GM12878 (cell line): ENCODE measurements around the gene ZXDC. TPM values are rescaled to one million over a fixed set of nuclear protein-coding genes. Genes with fewer than 3 reads are reported as not detected.

Experiments
- ATAC-seq: fragments of 200-7000 bp; cut with Tn5 transposase; 3 replicates; pipeline ENCODE4 v1.9.1; 2020; ENCODE audit warnings: mild to moderate bottlenecking, moderate library complexity
- BruUV-seq: library from RNA; stranded (reverse); fragments of 400-500 nt; replicated peaks from 2 replicates; lab custom pipeline; 2021; lab: Mats Ljungman, UMichigan
- CTCF ChIA-PET: fragments of 300-600 bp; sonication (Branson Sonifier 250); formaldehyde crosslinking; extraction: SDS; loops from one replicate; lab custom pipeline; 2021; ENCODE audit warnings: inconsistent platforms; lab: Yijun Ruan, JAX
- POLR2A ChIA-PET: fragments of 350-600 bp; formaldehyde crosslinking; extraction: SDS; loops from one replicate; lab custom pipeline; 2021; ENCODE audit warnings: inconsistent platforms; lab: Charles Lee
- RAD21 ChIA-PET: fragments of 300-600 bp; sonication (Branson Sonifier 250); formaldehyde crosslinking; loops from one replicate; lab custom pipeline; 2023; ENCODE audit warnings: antibody characterized with exemption; ENCODE audit not compliant: unreplicated experiment; lab: Charles Lee
- SMC1A ChIA-PET: fragments of 300-600 bp; sonication (Branson Sonifier 250); formaldehyde crosslinking; loops from one replicate; lab custom pipeline; 2023; ENCODE audit not compliant: unreplicated experiment, uncharacterized antibody; lab: Charles Lee
- DNase-seq: peaks from one replicate; pipeline ENCODE4 v3.0.0-alpha.2; 2011; ENCODE audit warnings: low read depth, low spot score
- FAIRE-seq: peaks from 3 replicates; lab custom pipeline; 2011; peaks lifted over from hg19 to GRCh38; lab: Jason Lieb, UNC
- H2AFZ ChIP-seq: 2 replicates; pipeline ENCODE4 v1.6.0; 2011; ENCODE audit warnings: low read depth, low read length, control low read depth; ENCODE audit not compliant: control insufficient read depth
- H3K27ac ChIP-seq: 2 replicates; pipeline ENCODE4 v1.5.1; 2011; ENCODE audit warnings: control low read depth; ENCODE audit not compliant: control insufficient read depth, insufficient read depth
- H3K27me3 ChIP-seq, 2 experiments: replicated peaks in 1 of 2; 2 replicates each; pipeline versions ENCODE4 v1.6.0 to v1.6.1; 2011; ENCODE audit warnings: low read length in 1 of 2; ENCODE audit not compliant: control insufficient read depth in 2 of 2, insufficient read depth in 2 of 2
- H3K36me3 ChIP-seq, 2 experiments: 2 replicates each; pipeline ENCODE4 v1.5.1; 2011; ENCODE audit warnings: low read length in 1 of 2; ENCODE audit not compliant: control insufficient read depth in 2 of 2, insufficient read depth in 2 of 2
- H3K4me1 ChIP-seq: 2 replicates; pipeline ENCODE4 v1.6.1; 2011; ENCODE audit warnings: mild to moderate bottlenecking, low read length, moderate library complexity, mixed read lengths; ENCODE audit not compliant: control insufficient read depth, insufficient read depth
- H3K4me2 ChIP-seq: 2 replicates; pipeline ENCODE4 v1.6.0; 2011; ENCODE audit warnings: control low read depth; ENCODE audit not compliant: control insufficient read depth, insufficient read depth
- H3K4me3 ChIP-seq: fragments of 200-600 bp; sonication (generic); 2 replicates; pipeline ENCODE4 v1.5.1; 2016
- H3K79me2 ChIP-seq: 2 replicates; pipeline ENCODE4 v1.6.0; 2011; ENCODE audit warnings: low read length; ENCODE audit not compliant: control insufficient read depth, insufficient read depth
- H3K9ac ChIP-seq: 2 replicates; pipeline ENCODE4 v1.8.0; 2011; ENCODE audit warnings: low read length, control low read depth, mixed read lengths; ENCODE audit not compliant: control insufficient read depth, insufficient read depth
- H3K9me3 ChIP-seq: replicated peaks from 3 replicates; pipeline ENCODE4 v1.5.1; 2011; ENCODE audit warnings: mild to moderate bottlenecking, low read length; ENCODE audit not compliant: control insufficient read depth, insufficient read depth
- H4K20me1 ChIP-seq: 2 replicates; pipeline ENCODE4 v1.6.0; 2011; ENCODE audit not compliant: control insufficient read depth, insufficient read depth
- CHD4 ChIP-seq: fragments of 200-600 bp; sonication (generic); IDR thresholded peaks from 2 replicates; pipeline ENCODE4 v1.6.1; 2016; ENCODE audit warnings: mild to moderate bottlenecking
- CREB1 ChIP-seq: IDR thresholded peaks from 2 replicates; pipeline ENCODE4 v1.6.1; 2012; ENCODE audit warnings: low read depth, mild to moderate bottlenecking, inconsistent platforms
- GATAD2B ChIP-seq: fragments of 450-650 bp; conservative IDR thresholded peaks from 2 replicates; pipeline ENCODE4 v1.6.1; 2017; ENCODE audit warnings: low read depth, mild to moderate bottlenecking, moderate library complexity
- HDAC6 ChIP-seq: fragments of 200-600 bp; sonication (generic); IDR thresholded peaks from one replicate; pipeline ENCODE4 v1.8.0; 2017; ENCODE audit warnings: antibody characterized with exemption; ENCODE audit not compliant: unreplicated experiment
- KLF5 ChIP-seq: fragments of 450-650 bp; IDR thresholded peaks from 2 replicates; pipeline ENCODE4 v1.6.1; 2014; ENCODE audit warnings: mild to moderate bottlenecking; ENCODE audit not compliant: partially characterized antibody
- NFYA ChIP-seq: IDR thresholded peaks from 2 replicates; pipeline ENCODE4 v1.6.1; 2011; ENCODE audit warnings: low read depth, mild to moderate bottlenecking, low read length, improper control_type of control experiment, borderline replicate concordance
- RELB ChIP-seq: fragments of 450-650 bp; IDR thresholded peaks from 2 replicates; pipeline ENCODE4 v1.6.1; 2017; ENCODE audit warnings: low read depth, mild to moderate bottlenecking, moderate library complexity
- SIX5 ChIP-seq: IDR thresholded peaks from 2 replicates; pipeline ENCODE4 v1.6.1; 2011; ENCODE audit warnings: mild to moderate bottlenecking, low read depth, low read length, moderate library complexity; ENCODE audit not compliant: severe bottlenecking
- SKIL ChIP-seq: fragments of 450-650 bp; IDR thresholded peaks from 2 replicates; pipeline ENCODE4 v1.6.1; 2017; ENCODE audit warnings: mild to moderate bottlenecking, low read depth, inconsistent platforms; ENCODE audit not compliant: poor library complexity, severe bottlenecking
- ZNF592 ChIP-seq: fragments of 450-650 bp; IDR thresholded peaks from 2 replicates; pipeline ENCODE4 v1.6.1; 2017; ENCODE audit warnings: mild to moderate bottlenecking, moderate library complexity
- ZNF622 ChIP-seq: fragments of 450-650 bp; IDR thresholded peaks from 2 replicates; pipeline ENCODE4 v1.6.1; 2017; ENCODE audit warnings: mild to moderate bottlenecking, inconsistent platforms
- WGBS: methylation state at CpG from one replicate; pipeline ENCODE4 v1.1.6; 2016; ENCODE audit warnings: low lambda C conversion rate; ENCODE audit not compliant: insufficient replicate concordance, insufficient coverage; ENCODE audit errors: missing lambda C conversion rate; 5-methylcytosine and 5-hydroxymethylcytosine counted together
- in situ Hi-C: fragments of 300-500 bp; cut with MboI; formaldehyde crosslinking; loops from 9 replicates; pipeline ENCODE4 v1.14.3; 2018; ENCODE audit warnings: mixed read lengths
- intact Hi-C: fragments of 100-400 bp; cut with micrococcal nuclease; formaldehyde crosslinking; loops from one replicate; pipeline ENCODE4 v1.14.2; 2022; ENCODE audit not compliant: unreplicated experiment
- polyA plus RNA-seq, 11 experiments: library from polyadenylated mRNA; depleted of rRNA in 4 of 11; unstranded in 6 of 11; stranded (reverse) in 5 of 11; fragments of >200 nt; fragmentation: Nextera tagmentation in 4 of 11; fragmentation: Illumina TruSeq in 1 of 11; extraction: Ambion mirVana in 4 of 11; extraction: Trizol in 1 of 11; gene quantifications; 1 replicate in 1 of 11; 2 replicates in 10 of 11; pipeline versions ENCODE4 v1.2.1 to v1.2.3, GENCODE V29; 2011 to 2016; ENCODE audit warnings: inconsistent platforms in 2 of 11, missing spikeins in 2 of 11, low read depth in 1 of 11
- total RNA-seq, 4 experiments: library from RNA; depleted of rRNA in 3 of 4; stranded (reverse); fragments of >200 nt in 3 of 4; fragmentation: Illumina TruSeq in 1 of 4; extraction: Trizol in 1 of 4; gene quantifications; 2 replicates each; pipeline versions ENCODE4 v1.2.1 to v1.2.3, GENCODE V29; 2013 to 2021

Gene ZXDC
- total and polyA plus RNA-seq, 10 of the 15 experiments (the other 5 are each of a cell fraction or from before 2014, with no cell fraction given) = 0.72 to 15.3 (median 8.5) TPM

- no peak for FAIRE-seq
- in situ Hi-C loops = no loop called here
- no peaks in the 10 kb centered on the region for H3K27me3 ChIP-seq
- 31% methylated on average over 5 of the region's 5 CpGs for WGBS
- H3K4me2 ChIP-seq = no peak overlapping the region
- no peaks in the 10 kb centered on the region for H4K20me1 ChIP-seq
- ChIA-PET POLR2A (interaction anchor here (0.5 kb wide), 1 partner anchor 587 kb away, joined by 8 read pairs; no protein-coding TSS in a partner anchor), SMC1A (no interaction called here), RAD21 (no interaction called here), CTCF (no interaction called here)
- no peak for ATAC-seq
- H3K4me1 ChIP-seq = no peaks in the 10 kb centered on the region
- no peaks in the 10 kb centered on the region for H3K36me3 ChIP-seq
- H3K9me3 ChIP-seq = no peaks in the 10 kb centered on the region
- BruUV-seq = no TSS peak
- no peak overlapping the region for H3K4me3 ChIP-seq
- no peaks in the 10 kb centered on the region for H3K79me2 ChIP-seq
- H2AFZ ChIP-seq = no peak overlapping the region
- intact Hi-C loops = no loop called here
- no peak for DNase-seq
- H3K27ac ChIP-seq = no peak overlapping the region
- no peak overlapping the region for H3K9ac ChIP-seq
- TF ChIP-seq CHD4 (no peak), HDAC6 (no peak), ZNF592 (no peak), NFYA (no peak), CREB1 (no peak), ZNF622 (no peak), SKIL (no peak), SIX5 (no peak), RELB (no peak), GATAD2B (no peak), KLF5 (no peak)
Observed at GRCh38 chr3:126501054-126501453, 25.4 kb upstream of the ZXDC start.
